NOMO-1 treated with dmso at 0.1 percent for 144 hours (cell line): Measurements from ENCODE around the gene LCE3A.
"Not testable (repeated sequence)": the region's sequence is repeated elsewhere in the genome, so short reads cannot be mapped to it uniquely, and the experiment has no call there.

Source experiments
- DNase-seq: peaks from one replicate; lab custom pipeline; 2025; ENCODE audit not compliant: unreplicated experiment; lab: John Stamatoyannopoulos, UW

The LCE3A gene, protein sequence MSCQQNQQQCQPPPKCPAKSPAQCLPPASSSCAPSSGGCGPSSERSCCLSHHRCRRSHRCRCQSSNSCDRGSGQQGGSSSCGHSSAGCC

GRCh38 chr1:152622803-152623202, at the start of gene LCE3A:
LCE3A (minus strand) TSS chr1:152623103; CDS start chr1:152623103, 0 bp downstream.
- peak; percentile 29 for DNase-seq

GRCh38 chr1:152667648-152668047, 44.7 kb upstream of the LCE3A start:
- DNase-seq = no peak

DNA sequence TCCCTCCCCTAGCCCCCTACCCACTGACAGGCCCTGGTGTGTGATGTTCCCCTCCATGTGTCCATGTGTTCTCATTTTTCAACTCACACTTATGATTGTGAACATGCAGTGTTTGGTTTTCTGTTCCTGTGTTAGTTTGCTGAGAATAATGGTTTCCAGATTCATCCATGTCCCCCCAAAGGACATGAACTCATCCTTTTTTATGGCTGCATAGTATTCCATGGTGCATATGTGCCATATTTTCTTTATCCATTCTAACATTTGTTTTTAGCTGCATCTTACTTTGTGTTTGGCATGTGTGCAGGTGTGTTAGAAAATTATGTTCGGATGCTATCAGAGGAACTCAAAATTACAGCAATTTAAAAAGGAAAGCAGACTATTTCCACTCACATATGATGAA, 43.3 kb upstream of the LCE3A start:
- DNase-seq = not testable (repeated sequence)

- no peak for DNase-seq
These were observed 40.2 kb upstream of the LCE3A start, which contains the start of gene LCE2D for GRCh38 chr1:152663098-152663497. LCE2D (plus strand) TSS chr1:152663380; CDS start chr1:152664106, 726 bp downstream.

- DNase-seq = no peak
These were observed 35.7 kb upstream of the LCE3A start for GRCh38 chr1:152658649-152659048.

- no peak for DNase-seq
These were observed 34.8 kb upstream of the LCE3A start for GRCh38 chr1:152657677-152658076.

- DNase-seq = no peak
These were observed 33.6 kb upstream of the LCE3A start for GRCh38 chr1:152656459-152656858.

DNA sequence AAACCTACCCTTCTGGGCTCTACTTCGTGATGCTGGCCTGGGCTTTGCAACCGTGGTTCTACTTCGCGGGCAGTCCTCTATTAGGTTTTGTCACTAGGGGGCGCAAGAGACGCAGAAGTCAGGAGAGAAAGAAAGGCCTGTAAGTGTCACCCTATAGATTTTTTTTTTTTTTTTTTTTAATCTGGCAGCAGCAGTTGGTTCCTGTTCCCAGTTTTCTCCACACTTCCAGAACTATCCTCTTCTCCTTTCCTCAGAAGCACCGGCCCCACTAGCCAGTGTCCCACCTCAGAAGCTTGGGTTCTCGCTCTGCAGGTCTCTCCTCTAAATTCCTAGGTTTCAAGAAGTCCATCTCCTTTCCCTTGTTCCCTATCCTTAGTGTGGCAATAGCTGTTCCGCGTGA, 31.2 kb upstream of the LCE3A start:
- DNase-seq = peak; percentile 20

DNA sequence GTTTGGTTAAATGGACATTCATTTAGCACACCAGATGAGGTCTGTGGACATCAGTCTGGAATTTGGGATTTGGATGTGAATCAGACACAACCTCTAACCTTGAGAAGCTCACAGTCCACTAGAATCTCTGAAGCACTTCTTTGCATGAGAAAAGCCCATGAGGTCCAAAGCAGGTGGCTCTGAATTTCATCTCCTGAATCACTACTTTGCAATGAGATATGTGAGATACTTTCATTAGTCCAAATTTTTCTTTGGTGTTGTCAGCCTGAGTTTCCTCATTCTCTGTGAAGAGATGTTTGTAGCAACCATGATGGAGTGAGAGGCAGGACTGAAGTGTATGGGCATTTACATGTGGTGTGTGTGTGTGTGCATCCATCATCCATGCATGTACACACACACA, 23.8 kb upstream of the LCE3A start:
- DNase-seq = no peak

DNA sequence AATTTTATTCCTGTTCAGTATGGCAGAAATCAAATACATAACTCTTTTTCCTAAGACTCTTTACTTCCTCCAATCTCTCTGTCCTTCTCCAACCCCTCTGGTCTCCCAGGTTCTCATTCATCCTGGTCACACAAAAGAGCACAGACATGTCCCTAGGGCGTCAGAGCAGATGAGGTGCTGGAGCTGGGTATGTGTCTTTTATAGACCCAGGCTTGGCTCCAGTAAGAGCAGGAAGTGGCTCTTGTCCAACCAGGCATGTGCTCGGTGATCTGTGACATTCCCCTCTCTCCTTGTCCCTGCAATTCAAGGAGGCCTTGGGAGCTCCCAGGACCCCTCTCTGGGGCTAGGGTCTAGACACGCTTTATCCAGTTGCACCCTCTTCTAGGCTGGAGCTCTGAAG, 22.2 kb upstream of the LCE3A start:
- DNase-seq = no peak

DNA sequence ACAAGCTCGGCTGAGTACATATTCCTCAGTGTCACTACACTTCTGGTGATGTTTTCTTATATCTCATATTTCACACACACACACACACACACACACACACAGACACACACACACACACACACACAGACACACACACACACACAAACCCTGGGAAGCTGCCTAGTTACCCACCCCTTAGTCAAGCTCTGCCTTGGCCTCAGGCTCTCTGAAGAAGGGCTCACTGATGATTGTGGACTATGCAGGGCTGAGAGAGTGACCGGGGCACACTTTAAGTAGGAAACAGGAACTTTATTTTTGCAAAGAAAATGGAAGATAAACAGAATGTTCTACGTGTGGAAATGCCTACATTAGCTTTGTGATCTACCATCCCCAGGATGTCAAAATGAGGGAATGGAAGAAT, 21.0 kb upstream of the LCE3A start:
- DNase-seq = no peak

DNA sequence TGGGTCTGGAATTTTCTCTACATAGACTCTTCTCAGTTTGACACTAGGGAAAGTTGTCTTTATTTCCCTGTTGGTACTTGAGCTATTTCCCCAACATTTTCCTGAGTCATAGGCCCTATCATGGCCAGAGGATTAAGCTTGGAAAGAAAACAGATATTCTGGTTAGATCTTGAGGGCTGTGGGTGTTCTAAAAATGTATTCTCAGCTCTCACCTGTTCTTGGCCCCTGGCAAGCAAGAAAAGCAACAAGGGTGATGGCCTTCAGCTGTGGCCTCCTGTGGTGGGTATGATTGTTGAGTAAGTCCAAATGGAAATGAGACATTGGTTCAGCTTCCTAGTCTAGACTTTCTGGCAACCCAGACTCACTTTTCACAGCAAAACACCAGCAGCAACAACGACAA, 17.4 kb upstream of the LCE3A start:
- DNase-seq = no peak

- DNase-seq = no peak
These were observed 7.7 kb upstream of the LCE3A start for GRCh38 chr1:152630596-152630995.

GRCh38 chr1:152626744-152627143, 3.8 kb upstream of the LCE3A start:
- DNase-seq = no peak

DNA sequence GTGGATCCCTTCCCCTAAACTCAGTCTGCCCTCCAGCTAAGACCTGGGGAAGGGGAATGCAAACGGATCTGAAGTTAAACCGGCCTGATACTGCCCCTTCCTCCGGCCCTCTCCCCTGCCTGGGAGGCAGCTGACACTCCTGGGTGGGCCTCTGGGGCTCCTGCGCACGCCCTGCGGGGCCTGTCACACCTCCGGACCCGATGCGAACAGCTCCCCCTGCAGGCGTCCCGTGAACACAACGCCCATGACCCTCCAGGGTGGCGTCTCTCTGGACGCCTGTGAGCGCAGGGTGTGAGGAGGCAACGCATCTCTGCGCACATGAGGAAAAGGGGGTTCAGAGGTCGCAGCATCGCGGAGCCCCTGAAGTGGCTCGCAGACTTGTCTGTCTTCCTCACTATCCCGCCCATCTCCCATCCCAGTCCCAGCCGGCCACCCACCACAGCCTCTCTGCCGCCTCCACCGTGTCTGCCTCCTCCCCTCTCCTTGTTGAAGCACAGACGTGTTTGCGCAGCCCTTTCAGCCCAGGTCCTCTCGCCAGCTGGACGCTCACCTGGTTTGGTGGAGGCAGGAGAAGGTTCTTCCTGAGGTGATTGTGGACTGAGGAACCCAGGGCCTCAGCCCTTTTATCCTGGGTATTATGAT, 421 bp upstream of the LCE3A start:
- DNase-seq = no peak

GRCh38 chr1:152621993-152622392, 910 bp downstream of the LCE3A start:
- no peak for DNase-seq

DNA sequence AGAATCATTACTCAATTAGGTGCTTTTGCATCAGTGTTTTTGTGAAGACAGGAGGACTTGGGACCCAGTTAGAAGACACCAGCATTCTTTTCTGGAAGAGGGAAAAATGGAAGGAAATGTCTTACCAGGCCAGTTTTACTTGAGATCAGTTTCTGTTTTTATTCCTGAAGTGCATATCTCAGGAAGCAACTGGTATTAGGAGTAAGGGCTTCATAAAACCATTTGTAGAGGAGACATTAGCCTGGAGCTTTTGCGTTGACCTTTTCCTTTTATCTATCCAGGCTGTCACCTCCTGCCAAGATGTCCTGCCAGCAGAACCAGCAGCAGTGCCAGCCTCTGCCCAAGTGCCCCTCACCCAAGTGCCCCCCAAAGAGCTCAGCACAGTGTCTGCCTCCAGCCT, 9.4 kb downstream of the LCE3A start, which contains the start of gene LCE3B:
TSS of gene LCE3B (plus strand) at position 301 of the 400 bp plus-strand sequence. CDS start at position 301, 0 bp downstream.
- DNase-seq = no peak

- no peak for DNase-seq
These were observed 23.0 kb downstream of the LCE3A start, which contains the start of gene LCE3C for GRCh38 chr1:152599934-152600333. LCE3C (plus strand) TSS chr1:152600234; CDS start chr1:152600732, 498 bp downstream.

DNA sequence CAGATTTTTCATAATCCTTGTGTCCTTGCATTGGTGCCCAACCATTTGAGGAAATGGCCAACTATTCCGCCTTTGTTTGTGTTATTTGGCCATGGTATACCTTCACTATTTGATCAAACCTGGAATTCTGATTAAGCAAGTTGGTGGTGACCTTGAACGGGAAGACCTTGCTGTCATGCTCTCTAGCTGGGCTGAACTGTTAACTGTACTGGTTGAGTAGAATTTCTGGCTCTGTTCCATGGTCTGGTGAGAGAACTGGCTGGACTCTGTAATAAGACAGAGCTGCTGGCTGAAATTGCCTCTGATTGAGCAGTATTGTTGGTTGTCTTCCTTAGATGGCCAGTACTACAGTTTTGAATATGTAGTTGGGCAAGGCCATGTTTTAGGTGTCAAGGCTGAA, 25.9 kb downstream of the LCE3A start:
- no peak for DNase-seq

- DNase-seq = no peak
These were observed 37.3 kb downstream of the LCE3A start for GRCh38 chr1:152585586-152585985.

DNA sequence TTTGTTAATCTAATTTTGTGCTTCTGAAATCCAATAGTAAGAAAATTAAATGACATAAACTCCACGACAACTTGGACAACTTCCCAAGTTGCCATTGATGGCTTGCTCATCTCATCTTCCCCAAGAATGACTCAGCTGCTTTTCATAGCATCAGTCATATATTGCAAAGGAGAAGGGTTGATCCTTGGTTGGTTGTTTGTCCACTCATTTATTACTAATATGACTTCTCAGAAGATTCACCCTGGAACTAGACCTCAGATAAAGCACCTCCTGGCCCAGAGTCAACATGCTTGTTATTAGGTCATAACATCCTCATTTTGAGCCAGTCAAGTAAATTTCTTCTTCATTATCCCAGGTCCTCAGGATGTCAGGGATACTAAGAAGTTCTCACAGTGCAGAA, 40.3 kb downstream of the LCE3A start:
- DNase-seq = no peak

DNA sequence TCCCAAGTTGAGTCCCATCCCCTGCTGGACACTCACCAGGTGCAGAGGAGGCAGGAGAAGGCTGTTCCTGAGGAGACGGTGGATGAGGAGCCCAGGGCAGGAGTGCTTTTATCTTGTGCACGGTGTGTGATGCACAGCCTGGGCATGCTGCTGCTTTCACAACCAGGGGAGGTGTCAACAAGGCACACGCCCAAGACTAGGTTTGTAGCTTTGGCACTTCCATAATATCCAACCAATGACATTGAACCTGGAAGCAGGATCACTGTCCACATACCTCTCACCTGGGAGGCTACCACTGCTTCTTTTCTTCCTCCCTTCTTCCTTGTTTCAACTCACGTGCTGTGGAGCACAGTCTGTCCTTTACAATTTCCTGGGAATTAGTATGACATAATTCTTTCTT, 42.5 kb downstream of the LCE3A start, which contains the start of gene LCE3D:
TSS of gene LCE3D (minus strand) at position 84 of the 400 bp plus-strand sequence. CDS start 580 bp downstream, outside the sequence.
- no peak for DNase-seq

- DNase-seq = not testable (repeated sequence)
These were observed 43.4 kb downstream of the LCE3A start for GRCh38 chr1:152579526-152579925.
